ENCODE results near the gene TNFSF9.

- no peak for TF ChIP-seq EP300 (IDR thresholded peaks at IDR 0.05)
- no peak for TF ChIP-seq CTCF (IDR thresholded peaks at IDR 0.05)
Measured at GRCh38 chr19:6514089-6514488, 16.7 kb upstream of the TNFSF9 start.
